Measurements from ENCODE around the gene CCDC88A.
"Not testable (repeated sequence)": the region's sequence is repeated elsewhere in the genome, so short reads cannot be mapped to it uniquely, and the experiment has no call there.

Gene CCDC88A, protein sequence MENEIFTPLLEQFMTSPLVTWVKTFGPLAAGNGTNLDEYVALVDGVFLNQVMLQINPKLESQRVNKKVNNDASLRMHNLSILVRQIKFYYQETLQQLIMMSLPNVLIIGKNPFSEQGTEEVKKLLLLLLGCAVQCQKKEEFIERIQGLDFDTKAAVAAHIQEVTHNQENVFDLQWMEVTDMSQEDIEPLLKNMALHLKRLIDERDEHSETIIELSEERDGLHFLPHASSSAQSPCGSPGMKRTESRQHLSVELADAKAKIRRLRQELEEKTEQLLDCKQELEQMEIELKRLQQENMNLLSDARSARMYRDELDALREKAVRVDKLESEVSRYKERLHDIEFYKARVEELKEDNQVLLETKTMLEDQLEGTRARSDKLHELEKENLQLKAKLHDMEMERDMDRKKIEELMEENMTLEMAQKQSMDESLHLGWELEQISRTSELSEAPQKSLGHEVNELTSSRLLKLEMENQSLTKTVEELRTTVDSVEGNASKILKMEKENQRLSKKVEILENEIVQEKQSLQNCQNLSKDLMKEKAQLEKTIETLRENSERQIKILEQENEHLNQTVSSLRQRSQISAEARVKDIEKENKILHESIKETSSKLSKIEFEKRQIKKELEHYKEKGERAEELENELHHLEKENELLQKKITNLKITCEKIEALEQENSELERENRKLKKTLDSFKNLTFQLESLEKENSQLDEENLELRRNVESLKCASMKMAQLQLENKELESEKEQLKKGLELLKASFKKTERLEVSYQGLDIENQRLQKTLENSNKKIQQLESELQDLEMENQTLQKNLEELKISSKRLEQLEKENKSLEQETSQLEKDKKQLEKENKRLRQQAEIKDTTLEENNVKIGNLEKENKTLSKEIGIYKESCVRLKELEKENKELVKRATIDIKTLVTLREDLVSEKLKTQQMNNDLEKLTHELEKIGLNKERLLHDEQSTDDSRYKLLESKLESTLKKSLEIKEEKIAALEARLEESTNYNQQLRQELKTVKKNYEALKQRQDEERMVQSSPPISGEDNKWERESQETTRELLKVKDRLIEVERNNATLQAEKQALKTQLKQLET (N-terminal part only)

DNA sequence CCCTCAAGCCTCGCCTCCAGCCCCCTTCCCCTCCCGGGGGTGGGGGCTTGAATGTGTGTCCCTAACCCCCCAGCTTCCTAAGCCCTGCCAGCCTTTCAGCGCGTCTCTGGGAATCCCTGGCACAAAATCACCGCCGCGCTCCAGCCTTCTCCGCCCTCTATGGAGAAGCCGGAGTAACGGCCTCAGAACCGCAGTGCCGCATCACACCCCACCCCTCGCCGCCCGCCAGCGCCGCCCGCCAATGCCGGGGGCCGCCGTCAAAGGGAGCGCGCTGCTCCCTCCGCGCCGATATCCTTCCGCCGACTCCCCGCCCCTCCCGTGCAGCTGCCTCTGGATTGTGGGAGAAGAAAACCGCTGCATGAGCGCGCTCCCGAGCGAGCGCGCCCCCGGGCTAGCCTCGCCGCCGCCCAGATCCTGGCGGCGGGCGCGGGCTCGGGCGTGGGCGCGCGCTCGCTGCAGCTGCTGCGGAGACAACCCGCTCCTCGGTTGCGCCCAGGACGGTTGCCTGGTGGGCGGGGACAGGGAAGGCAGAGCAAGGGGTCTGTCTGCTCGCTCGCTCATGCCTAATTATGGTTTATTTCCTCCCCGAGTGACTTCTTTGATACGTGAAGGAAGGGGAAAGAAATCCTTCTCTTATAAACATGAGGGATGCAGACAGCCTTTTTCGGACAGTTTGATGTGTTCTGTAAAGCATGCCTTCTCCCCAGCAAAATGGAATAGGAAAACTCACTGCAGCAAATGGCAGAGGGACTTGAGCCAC lies at the start of gene CCDC88A:
Gene CCDC88A, minus strand, starts transcription at position 178 of the 760 bp plus-strand sequence. CDS start 777 bp downstream, outside the sequence.
- peak; percentile 96 for DNase-seq

GRCh38 chr2:55461679-55462078 lies 42.0 kb upstream of the CCDC88A start:
- no peak for DNase-seq

DNA sequence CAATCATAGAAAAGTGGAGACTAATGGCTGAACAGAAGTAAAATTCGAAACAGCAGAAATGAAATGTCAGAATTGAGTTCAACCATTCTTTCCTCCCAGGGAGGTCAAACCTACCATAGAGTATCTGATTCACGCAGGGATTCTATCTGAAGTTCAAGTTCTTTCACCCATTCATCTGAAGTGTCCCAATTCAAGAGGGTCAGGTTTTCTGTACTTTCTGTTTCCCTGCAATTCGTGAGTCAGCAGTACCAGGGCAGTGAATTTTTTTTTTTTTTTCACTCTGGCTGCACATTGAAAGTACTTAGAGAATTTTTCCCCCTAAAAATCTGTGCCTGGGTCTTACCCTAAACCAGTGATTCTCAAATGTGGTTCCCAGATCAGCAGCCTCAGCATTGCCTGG lies 40.9 kb upstream of the CCDC88A start:
- DNase-seq = no peak

DNA sequence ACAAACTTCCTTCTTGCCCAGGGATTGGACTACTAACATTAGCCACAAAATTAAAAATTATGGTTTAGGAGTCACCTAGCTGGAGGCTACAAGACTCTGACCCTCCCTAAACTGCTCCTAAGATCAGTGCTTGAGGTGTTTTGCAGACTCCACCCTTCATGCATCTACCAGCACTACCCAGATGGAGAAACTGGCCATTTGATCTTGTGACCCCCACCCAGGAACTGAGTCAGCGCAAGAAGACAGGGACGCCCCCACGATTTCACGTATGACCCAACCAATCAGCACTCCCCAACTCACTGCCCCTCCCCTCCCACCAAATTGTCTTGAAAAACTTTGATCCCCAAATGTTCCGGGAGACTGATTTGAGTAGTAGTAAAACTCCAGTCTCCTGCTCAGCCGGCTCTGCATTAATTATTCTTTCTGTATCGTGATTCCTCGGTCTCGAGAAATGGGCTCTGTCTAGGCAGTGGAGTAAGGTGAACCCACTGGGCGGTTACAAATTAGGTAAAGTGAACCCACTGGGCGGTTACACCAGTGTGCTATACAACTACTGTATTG lies 40.1 kb upstream of the CCDC88A start:
- DNase-seq = no peak

DNA sequence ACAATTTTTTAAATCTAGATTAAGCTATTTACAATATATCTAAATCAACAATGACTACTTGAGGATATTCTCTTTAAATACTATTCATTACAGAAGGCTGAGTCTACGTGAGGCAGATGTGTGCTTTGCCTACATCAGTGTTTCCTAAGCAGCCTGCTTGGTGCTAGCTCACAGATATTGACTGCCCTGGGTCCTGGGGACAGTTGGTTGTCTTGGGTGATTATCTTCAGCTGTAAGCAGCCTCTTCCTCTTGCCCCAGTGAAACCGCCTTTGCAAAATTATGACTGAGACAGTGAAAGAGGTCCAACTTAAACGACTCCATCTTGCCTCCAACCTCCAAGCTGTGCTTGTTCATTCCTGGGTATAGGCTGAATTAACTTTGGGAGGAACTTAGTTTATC lies 39.6 kb upstream of the CCDC88A start:
- DNase-seq = no peak

- DNase-seq = no peak
These were observed 34.5 kb upstream of the CCDC88A start for GRCh38 chr2:55454121-55454520.

GRCh38 chr2:55452879-55453278 lies 33.2 kb upstream of the CCDC88A start:
- peak; percentile 33 for DNase-seq

DNA sequence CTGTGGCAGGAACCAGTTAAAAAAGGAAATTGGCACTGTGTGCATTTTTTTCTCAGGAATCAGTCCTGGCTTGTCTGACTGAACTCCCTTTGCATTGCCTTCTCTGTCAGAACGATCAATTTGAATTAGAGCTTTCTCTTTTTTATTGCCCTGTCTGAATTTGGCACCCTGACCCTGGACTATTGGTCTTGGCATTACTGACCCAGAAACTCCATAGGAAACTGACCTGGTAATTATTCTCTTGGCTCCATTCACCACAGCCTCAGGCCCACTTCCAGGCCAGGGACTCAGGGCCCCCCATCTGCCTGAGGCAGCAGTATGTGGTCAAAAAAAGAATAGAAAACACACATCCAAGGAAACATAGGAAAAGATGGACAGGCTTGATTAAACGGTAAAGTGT lies 32.0 kb upstream of the CCDC88A start:
- DNase-seq = no peak

GRCh38 chr2:55450014-55450413 lies 30.4 kb upstream of the CCDC88A start:
- not testable (repeated sequence) for DNase-seq

DNA sequence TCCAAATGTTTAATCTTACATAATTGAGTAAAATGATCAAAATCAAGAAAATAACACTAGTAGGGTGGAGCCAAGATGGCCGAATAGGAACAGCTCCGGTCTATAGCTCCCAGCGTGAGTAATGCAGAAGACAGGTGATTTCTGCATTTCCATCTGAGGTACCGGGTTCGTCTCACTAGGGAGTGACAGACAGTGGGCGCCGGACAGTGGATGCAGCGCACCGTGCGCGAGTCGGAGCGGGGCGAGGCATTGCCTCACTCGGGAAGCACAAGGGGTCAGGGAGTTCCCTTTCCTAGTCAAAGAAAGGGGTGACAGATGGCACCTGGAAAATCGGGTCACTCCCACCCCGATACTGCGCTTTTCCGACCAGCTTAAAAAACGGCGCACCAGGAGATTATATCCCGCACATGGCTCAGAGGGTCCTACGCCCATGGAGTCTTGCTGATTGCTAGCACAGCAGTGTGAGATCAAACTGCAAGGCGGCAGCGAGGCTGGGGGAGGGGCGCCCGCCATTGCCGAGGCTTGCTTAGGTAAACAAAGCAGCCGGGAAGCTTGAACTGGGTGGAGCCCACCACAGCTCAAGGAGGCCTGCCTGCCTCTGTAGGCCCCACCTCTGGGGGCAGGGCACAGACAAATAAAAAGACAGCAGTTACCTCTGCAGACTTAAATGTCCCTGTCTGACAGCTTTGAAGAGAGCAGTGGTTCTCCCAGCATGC lies 22.5 kb upstream of the CCDC88A start:
- not testable (repeated sequence) for DNase-seq

- no peak for DNase-seq
These were observed 21.7 kb upstream of the CCDC88A start for GRCh38 chr2:55441280-55441892.

GRCh38 chr2:55439101-55439397 lies 19.4 kb upstream of the CCDC88A start:
- DNase-seq = no peak

- no peak for DNase-seq
These were observed 18.9 kb upstream of the CCDC88A start for GRCh38 chr2:55438391-55439100.

- DNase-seq = no peak
These were observed 18.1 kb upstream of the CCDC88A start for GRCh38 chr2:55437515-55438390.

- DNase-seq = no peak
These were observed 12.4 kb upstream of the CCDC88A start for GRCh38 chr2:55431982-55432627.

GRCh38 chr2:55430211-55430975 lies 10.7 kb upstream of the CCDC88A start:
- DNase-seq = no peak

GRCh38 chr2:55428258-55428657 lies 8.6 kb upstream of the CCDC88A start:
- no peak for DNase-seq

GRCh38 chr2:55425431-55425831 lies 5.8 kb upstream of the CCDC88A start:
- DNase-seq = no peak
